Lung (tissue), 12 donors: ENCODE data around the gene SSTR3. TPM values are rescaled to one million over a fixed set of nuclear protein-coding genes. Genes with fewer than 3 reads are reported as not detected.

Source experiments
- ATAC-seq: fragments of 200-7000 bp; cut with Tn5 transposase; one replicate; pipeline ENCODE4 v1.9.1; 2020; ENCODE audit warnings: moderate number of reproducible peaks; ENCODE audit not compliant: insufficient read depth, low FRiP score
- DNase-seq, 3 donors: peaks; one replicate each; pipeline ENCODE4 v3.0.0-alpha.2; 2013 to 2017
- H3K27ac ChIP-seq, 2 donors: one replicate each; pipeline ENCODE4 v1.5.1; 2013; ENCODE audit warnings: mild to moderate bottlenecking in 2 of 2, moderate library complexity in 2 of 2, control low read depth in 1 of 2, inconsistent platforms in 1 of 2, low read depth in 1 of 2, low read length in 1 of 2
- H3K27me3 ChIP-seq, 3 donors: one replicate each; pipeline ENCODE4 v1.5.1; 2013; ENCODE audit warnings: low read length in 2 of 3; ENCODE audit not compliant: control insufficient read depth in 3 of 3, insufficient read depth in 3 of 3
- H3K36me3 ChIP-seq, 4 donors: one replicate each; pipeline ENCODE4 v1.5.1; 2013; ENCODE audit warnings: low read length in 4 of 4, mild to moderate bottlenecking in 1 of 4, moderate library complexity in 1 of 4; ENCODE audit not compliant: control insufficient read depth in 4 of 4, insufficient read depth in 4 of 4
- H3K4me1 ChIP-seq, 5 donors: one replicate each; pipeline ENCODE4 v1.5.1; 2013; ENCODE audit warnings: low read length in 5 of 5, mild to moderate bottlenecking in 2 of 5, moderate library complexity in 1 of 5; ENCODE audit not compliant: control insufficient read depth in 5 of 5, insufficient read depth in 5 of 5
- H3K4me3 ChIP-seq: one replicate; pipeline ENCODE4 v1.5.1; 2013; ENCODE audit warnings: mild to moderate bottlenecking, control low read depth, moderate library complexity
- H3K9ac ChIP-seq, 2 donors: one replicate each; pipeline ENCODE4 v1.5.1; 2013; ENCODE audit warnings: low read length in 2 of 2, control low read depth in 1 of 2; ENCODE audit not compliant: insufficient read depth in 1 of 2
- H3K9me3 ChIP-seq, 4 donors: one replicate each; pipeline ENCODE4 v1.5.1; 2013; ENCODE audit warnings: low read length in 3 of 4, mild to moderate bottlenecking in 1 of 4, moderate library complexity in 1 of 4; ENCODE audit not compliant: control insufficient read depth in 4 of 4, insufficient read depth in 3 of 4
- CTCF ChIP-seq: IDR thresholded peaks from 2 replicates; pipeline ENCODE4 v1.5.1; 2012; ENCODE audit warnings: mild to moderate bottlenecking; ENCODE audit errors: control extremely low read depth, extremely low read depth
- WGBS, 2 donors: extraction: QIAGEN DNeasy Blood & Tissue Kit; methylation state at CpG; one replicate each; pipeline ENCODE4 v1.1.7; 2013; 5-methylcytosine and 5-hydroxymethylcytosine counted together
- polyA plus RNA-seq, 2 donors: library from polyadenylated mRNA; stranded (reverse); fragments of 200-250 nt; gene quantifications; one replicate each; pipeline ENCODE4 v1.2.1, GENCODE V29; 2013
- total RNA-seq, 2 donors: library from RNA; depleted of rRNA in 1 of 2; stranded (reverse); fragments of >200 nt in 1 of 2; gene quantifications; one replicate each; pipeline ENCODE4 v1.2.1, GENCODE V29; 2014 to 2021
- donor health status: control.
- donor health status: control.
- donor health status: Bipolar disorder and iron deficiency.
- donor health status: healthy.
- donor health status: DM: yes; HTN: yes; CAD: no.

SSTR3 gene
- total and polyA plus RNA-seq, 4 donors = 0.04 to 0.87 (median 0.10) TPM

GRCh38 chr22:37166675-37167066 lies 45.6 kb downstream of the SSTR3 start:
- Histone ChIP-seq H3K27ac (peak overlapping the region in 1 of 2 donors; percentile 50), H3K36me3 (no peaks in the 10 kb centered on the region), H3K9ac (no peak overlapping the region), H3K4me1 (peaks cover 0 to 6% (median 0%) of the 10 kb centered on the region in 5 donors), H3K27me3 (peaks cover 0 to 2% (median 0%) of the 10 kb centered on the region in 3 donors), H3K4me3 (no peak overlapping the region), H3K9me3 (no peaks in the 10 kb centered on the region)
- ATAC-seq (peak; percentile 66), DNase-seq (peak; percentile 79 to 85 (median 82))
- 14 to 16% methylated on average over 13 of the region's 13 CpGs for WGBS, 2 donors
- peak; percentile 95 for TF ChIP-seq CTCF

- Histone ChIP-seq H3K9ac (no peak overlapping the region), H3K4me1 (peaks cover 0 to 6% (median 0%) of the 10 kb centered on the region in 5 donors), H3K27ac (no peak overlapping the region), H3K9me3 (no peaks in the 10 kb centered on the region), H3K36me3 (no peaks in the 10 kb centered on the region), H3K27me3 (no peaks in the 10 kb centered on the region), H3K4me3 (no peak overlapping the region)
- no peak for TF ChIP-seq CTCF
- ATAC-seq (peak; percentile 22), DNase-seq (no peak)
- 60 to 70% methylated on average over 25 of the region's 25 CpGs for WGBS, 2 donors
These were observed 46.2 kb downstream of the SSTR3 start for GRCh38 chr22:37165940-37166674.

GRCh38 chr22:37165066-37165465 lies 47.2 kb downstream of the SSTR3 start:
- Histone ChIP-seq H3K9ac (no peak overlapping the region), H3K27ac (no peak overlapping the region), H3K9me3 (no peaks in the 10 kb centered on the region), H3K27me3 (no peaks in the 10 kb centered on the region), H3K4me3 (no peak overlapping the region), H3K4me1 (peaks cover 0 to 6% (median 0%) of the 10 kb centered on the region in 5 donors), H3K36me3 (no peaks in the 10 kb centered on the region)
- TF ChIP-seq CTCF = no peak
- ATAC-seq (no peak), DNase-seq (no peak)
- 87 to 92% methylated on average over 9 of the region's 9 CpGs for WGBS, 2 donors

GRCh38 chr22:37164505-37164887 lies 47.8 kb downstream of the SSTR3 start:
- no peak overlapping the region for H3K9ac ChIP-seq
- peaks cover 0 to 6% (median 0%) of the 10 kb centered on the region in 5 donors for H3K4me1 ChIP-seq
- DNase-seq = no peak
- H3K4me3 ChIP-seq = no peak overlapping the region
- H3K36me3 ChIP-seq = no peaks in the 10 kb centered on the region
- no peak for ATAC-seq
- H3K27me3 ChIP-seq = no peaks in the 10 kb centered on the region
- no peaks in the 10 kb centered on the region for H3K9me3 ChIP-seq
- no peak overlapping the region for H3K27ac ChIP-seq
- no peak for TF ChIP-seq CTCF
- 58 to 84% methylated on average over 4 to 5 of the region's 5 CpGs for WGBS, 2 donors
